Measurements from ENCODE around the gene PARVG. TPM values are rescaled to one million over a fixed set of nuclear protein-coding genes. Genes with fewer than 3 reads are reported as not detected.

Gene PARVG
- total and polyA plus RNA-seq, 2 of the 13 experiments (the other 11 are each of a cell fraction or from before 2014, with no cell fraction given): not detected

DNA sequence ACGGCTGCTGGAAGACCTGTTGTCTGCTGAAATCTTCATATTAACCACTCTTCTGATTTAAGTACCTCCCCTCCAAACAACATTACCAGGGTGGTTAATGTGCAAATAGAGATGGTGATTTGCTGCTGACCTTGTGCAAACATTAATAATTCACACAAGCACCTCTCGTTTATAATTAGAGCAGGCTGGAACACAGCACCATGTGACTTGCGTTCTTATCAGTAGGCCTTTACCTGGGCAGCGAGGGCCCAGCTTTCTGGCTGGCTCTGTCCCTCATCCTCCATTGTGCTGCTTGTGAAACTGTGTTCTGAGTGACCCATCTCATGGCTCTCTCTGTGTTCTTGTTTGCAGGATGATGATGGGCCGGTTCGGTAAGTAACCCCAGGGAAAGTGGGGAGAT lies 41.0 kb upstream of the PARVG start (continued):
- TF ChIP-seq, protein P1, sequence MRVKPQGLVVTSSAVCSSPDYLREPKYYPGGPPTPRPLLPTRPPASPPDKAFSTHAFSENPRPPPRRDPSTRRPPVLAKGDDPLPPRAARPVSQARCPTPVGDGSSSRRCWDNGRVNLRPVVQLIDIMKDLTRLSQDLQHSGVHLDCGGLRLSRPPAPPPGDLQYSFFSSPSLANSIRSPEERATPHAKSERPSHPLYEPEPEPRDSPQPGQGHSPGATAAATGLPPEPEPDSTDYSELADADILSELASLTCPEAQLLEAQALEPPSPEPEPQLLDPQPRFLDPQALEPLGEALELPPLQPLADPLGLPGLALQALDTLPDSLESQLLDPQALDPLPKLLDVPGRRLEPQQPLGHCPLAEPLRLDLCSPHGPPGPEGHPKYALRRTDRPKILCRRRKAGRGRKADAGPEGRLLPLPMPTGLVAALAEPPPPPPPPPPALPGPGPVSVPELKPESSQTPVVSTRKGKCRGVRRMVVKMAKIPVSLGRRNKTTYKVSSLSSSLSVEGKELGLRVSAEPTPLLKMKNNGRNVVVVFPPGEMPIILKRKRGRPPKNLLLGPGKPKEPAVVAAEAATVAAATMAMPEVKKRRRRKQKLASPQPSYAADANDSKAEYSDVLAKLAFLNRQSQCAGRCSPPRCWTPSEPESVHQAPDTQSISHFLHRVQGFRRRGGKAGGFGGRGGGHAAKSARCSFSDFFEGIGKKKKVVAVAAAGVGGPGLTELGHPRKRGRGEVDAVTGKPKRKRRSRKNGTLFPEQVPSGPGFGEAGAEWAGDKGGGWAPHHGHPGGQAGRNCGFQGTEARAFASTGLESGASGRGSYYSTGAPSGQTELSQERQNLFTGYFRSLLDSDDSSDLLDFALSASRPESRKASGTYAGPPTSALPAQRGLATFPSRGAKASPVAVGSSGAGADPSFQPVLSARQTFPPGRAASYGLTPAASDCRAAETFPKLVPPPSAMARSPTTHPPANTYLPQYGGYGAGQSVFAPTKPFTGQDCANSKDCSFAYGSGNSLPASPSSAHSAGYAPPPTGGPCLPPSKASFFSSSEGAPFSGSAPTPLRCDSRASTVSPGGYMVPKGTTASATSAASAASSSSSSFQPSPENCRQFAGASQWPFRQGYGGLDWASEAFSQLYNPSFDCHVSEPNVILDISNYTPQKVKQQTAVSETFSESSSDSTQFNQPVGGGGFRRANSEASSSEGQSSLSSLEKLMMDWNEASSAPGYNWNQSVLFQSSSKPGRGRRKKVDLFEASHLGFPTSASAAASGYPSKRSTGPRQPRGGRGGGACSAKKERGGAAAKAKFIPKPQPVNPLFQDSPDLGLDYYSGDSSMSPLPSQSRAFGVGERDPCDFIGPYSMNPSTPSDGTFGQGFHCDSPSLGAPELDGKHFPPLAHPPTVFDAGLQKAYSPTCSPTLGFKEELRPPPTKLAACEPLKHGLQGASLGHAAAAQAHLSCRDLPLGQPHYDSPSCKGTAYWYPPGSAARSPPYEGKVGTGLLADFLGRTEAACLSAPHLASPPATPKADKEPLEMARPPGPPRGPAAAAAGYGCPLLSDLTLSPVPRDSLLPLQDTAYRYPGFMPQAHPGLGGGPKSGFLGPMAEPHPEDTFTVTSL (CRISPR knock-in tag; IDR thresholded peaks at IDR 0.05; ENCODE audit: borderline replicate concordance): no peak
- TF ChIP-seq JUNB (CRISPR knock-in tag; IDR thresholded peaks at IDR 0.05; ENCODE audit: borderline replicate concordance): no peak

DNA sequence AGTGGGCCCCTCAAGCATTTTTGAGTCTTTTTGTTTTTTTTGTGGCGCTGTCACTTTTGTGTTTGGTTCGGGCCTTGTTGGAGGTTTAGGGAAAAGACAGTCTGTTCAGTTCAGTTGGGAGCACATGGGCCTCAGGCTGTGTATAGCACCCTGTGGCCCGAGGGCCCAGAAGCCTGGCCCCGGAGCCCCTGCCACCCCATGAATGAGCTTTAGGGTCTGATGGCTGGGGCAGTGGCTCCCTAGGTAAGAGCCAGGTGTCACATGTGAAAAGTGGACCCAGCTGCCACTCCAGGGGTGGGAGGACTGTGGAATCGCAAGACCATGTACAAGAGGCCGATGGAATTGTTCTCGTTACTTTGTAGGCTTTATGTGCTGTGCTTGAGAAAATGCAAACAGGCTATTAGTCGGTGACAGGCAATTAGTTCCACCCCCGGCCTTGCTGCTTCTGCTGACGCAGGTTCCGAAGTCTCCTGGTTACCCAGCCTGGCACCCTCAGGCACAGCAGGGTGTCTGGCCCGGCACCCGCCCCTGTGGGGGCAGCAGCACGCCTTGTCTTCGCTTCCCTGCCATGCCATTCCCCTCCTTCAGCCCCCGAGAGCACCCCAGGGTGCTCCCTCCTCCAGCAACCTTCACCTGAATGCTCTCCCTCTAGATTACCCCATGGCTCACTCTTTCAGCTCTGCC lies 38.2 kb upstream of the PARVG start:
- Histone ChIP-seq H3K9ac (ENCODE audit: insufficient read depth, low read depth, low read length) (no peak overlapping the region), H3K36me3 (replicated peaks in 1 of 2; ENCODE audit: control insufficient read depth in 1 of 2, insufficient read depth in 2 of 2, low read length in 2 of 2) (no peaks in the 10 kb centered on the region), H4K20me1 (ENCODE audit: insufficient read depth, low read length) (no peaks in the 10 kb centered on the region), H3K27me3 (ENCODE audit: control insufficient read depth in 1 of 2, insufficient read depth in 2 of 2, low read length in 2 of 2) (0 out of 5 replicates have a peak, but pooled peaks cover 0 to 2% of the 10 kb centered on the region in 2 experiments), H3K4me2 (ENCODE audit: low read depth, low read length) (no peak overlapping the region), H3K4me1 (ENCODE audit: insufficient read depth, low read length) (no peaks in the 10 kb centered on the region), H3K9me3 (ENCODE audit: low read length) (peaks cover 7% of the 10 kb centered on the region), H3K27ac (ENCODE audit: extremely low read length, insufficient read depth, low read length) (no peak overlapping the region), H3K79me2 (ENCODE audit: insufficient read depth, low read length) (no peaks in the 10 kb centered on the region), H3K4me3 (replicated peaks in 1 of 3; ENCODE audit: insufficient read depth in 1 of 3, low read depth in 2 of 3, low read length in 3 of 3) (no peak overlapping the region), H2AFZ (ENCODE audit: low read length) (no peak overlapping the region)
- TF ChIP-seq, protein P2, sequence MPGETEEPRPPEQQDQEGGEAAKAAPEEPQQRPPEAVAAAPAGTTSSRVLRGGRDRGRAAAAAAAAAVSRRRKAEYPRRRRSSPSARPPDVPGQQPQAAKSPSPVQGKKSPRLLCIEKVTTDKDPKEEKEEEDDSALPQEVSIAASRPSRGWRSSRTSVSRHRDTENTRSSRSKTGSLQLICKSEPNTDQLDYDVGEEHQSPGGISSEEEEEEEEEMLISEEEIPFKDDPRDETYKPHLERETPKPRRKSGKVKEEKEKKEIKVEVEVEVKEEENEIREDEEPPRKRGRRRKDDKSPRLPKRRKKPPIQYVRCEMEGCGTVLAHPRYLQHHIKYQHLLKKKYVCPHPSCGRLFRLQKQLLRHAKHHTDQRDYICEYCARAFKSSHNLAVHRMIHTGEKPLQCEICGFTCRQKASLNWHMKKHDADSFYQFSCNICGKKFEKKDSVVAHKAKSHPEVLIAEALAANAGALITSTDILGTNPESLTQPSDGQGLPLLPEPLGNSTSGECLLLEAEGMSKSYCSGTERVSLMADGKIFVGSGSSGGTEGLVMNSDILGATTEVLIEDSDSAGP (CRISPR knock-in tag; IDR thresholded peaks at IDR 0.05; ENCODE audit: borderline replicate concordance): no peak
- TF ChIP-seq, protein P3, sequence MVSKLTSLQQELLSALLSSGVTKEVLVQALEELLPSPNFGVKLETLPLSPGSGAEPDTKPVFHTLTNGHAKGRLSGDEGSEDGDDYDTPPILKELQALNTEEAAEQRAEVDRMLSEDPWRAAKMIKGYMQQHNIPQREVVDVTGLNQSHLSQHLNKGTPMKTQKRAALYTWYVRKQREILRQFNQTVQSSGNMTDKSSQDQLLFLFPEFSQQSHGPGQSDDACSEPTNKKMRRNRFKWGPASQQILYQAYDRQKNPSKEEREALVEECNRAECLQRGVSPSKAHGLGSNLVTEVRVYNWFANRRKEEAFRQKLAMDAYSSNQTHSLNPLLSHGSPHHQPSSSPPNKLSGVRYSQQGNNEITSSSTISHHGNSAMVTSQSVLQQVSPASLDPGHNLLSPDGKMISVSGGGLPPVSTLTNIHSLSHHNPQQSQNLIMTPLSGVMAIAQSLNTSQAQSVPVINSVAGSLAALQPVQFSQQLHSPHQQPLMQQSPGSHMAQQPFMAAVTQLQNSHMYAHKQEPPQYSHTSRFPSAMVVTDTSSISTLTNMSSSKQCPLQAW (CRISPR knock-in tag; IDR thresholded peaks at IDR 0.05): no peak
- TF ChIP-seq, protein P4, sequence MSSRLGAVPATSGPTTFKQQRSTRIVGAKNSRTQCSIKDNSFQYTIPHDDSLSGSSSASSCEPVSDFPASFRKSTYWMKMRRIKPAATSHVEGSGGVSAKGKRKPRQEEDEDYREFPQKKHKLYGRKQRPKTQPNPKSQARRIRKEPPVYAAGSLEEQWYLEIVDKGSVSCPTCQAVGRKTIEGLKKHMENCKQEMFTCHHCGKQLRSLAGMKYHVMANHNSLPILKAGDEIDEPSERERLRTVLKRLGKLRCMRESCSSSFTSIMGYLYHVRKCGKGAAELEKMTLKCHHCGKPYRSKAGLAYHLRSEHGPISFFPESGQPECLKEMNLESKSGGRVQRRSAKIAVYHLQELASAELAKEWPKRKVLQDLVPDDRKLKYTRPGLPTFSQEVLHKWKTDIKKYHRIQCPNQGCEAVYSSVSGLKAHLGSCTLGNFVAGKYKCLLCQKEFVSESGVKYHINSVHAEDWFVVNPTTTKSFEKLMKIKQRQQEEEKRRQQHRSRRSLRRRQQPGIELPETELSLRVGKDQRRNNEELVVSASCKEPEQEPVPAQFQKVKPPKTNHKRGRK (CRISPR knock-in tag; IDR thresholded peaks at IDR 0.05): no peak
- TF ChIP-seq RXRA (CRISPR knock-in tag; IDR thresholded peaks at IDR 0.05): no peak
- no peak for TF ChIP-seq ZNF264 (CRISPR knock-in tag; IDR thresholded peaks at IDR 0.05)
- TF ChIP-seq ZNF672 (CRISPR knock-in tag; IDR thresholded peaks at IDR 0.05): no peak
- no peak for TF ChIP-seq DPF2 (CRISPR knock-in tag; IDR thresholded peaks at IDR 0.05; ENCODE audit: borderline replicate concordance, low read depth)
- intact Hi-C loops (cut with micrococcal nuclease; ENCODE audit: unreplicated experiment) (no loop called here), in situ Hi-C loops (cut with HindIII; ENCODE audit: extremely low pct_ligation_motif_present, low pct_unique_long_range_greater_than_20kb) (no loop called here)
- CTCF ChIA-PET (ENCODE audit: low intra/inter-chr PET ratio, low total read pairs): no interaction called here
- WGBS (ENCODE audit: low lambda C conversion rate): 19% methylated on average over 6 of the region's 16 CpGs
- POLR2A ChIA-PET: no interaction called here
- DNase-seq (ENCODE audit: low spot score): no peak
- BruUV-seq (replicated peaks): no TSS peak
- no peak for FAIRE-seq
- no peak for ATAC-seq
